ENCODE data around the gene MIS18BP1.
"Not testable (repeated sequence)": the region's sequence is repeated elsewhere in the genome, so short reads cannot be mapped to it uniquely, and the experiment has no call there.

MIS18BP1 gene

DNA sequence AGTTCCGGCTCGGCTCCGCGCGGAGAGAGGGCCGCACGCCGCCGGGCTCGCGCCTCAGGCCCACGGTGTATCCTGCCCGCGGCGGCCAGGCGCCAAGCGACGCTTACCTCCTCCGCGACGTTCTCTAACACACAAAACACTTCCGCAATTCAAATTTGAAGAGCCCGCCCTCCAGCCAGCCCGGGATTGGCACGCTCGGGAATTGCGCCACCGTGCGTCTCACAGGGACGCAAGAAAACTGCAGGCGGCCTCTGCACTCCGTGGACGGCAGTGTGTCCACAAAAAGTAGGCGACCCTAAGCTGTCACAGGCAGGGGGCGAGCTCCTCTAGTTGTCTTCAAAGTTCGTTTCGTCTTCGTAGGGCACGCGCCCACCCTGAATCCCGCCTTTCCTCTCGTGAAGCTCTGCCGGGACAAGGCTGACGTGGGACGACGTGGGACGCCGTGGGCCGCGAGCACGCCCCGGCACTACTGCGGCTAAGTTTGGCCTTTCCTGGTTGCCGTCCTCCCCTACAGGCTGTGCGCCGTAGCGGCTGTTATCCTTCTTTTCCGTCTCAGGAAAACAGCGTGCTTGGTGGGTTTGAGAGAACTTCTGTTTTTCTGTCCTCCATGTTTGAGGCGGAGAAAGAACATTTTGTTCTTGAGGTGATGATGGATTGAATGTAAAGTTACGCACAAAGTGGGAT is at the start of gene MIS18BP1:
Gene MIS18BP1, minus strand, starts transcription at position 133 of the 684 bp plus-strand sequence. CDS start 5,916 bp downstream, outside the sequence.
- peak; percentile 96 for DNase-seq (ENCODE audit: low read depth)

- DNase-seq (ENCODE audit: low read depth) = no peak
These were observed 45.6 kb upstream of the MIS18BP1 start for GRCh38 chr14:45298423-45299117.

DNA sequence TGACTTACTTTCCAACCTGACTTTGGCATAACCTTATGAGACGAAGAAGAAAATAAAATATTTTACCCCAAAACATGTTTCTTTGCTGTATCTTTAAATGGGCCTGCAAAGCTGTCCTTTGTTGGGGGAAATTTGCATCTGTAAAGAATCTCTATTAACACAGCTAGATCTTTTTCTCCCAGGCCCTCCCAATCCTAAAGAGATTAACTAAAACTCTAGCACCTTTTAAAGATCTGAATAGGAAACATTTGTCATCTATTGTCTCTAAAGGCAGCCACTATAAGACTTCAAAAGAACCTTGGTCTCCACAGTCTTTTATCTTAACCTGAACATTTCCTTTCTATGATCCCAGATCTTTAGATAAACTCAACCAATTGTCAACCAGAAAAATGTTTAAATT is 41.8 kb upstream of the MIS18BP1 start:
- DNase-seq (ENCODE audit: low read depth) = not testable (repeated sequence)

DNA sequence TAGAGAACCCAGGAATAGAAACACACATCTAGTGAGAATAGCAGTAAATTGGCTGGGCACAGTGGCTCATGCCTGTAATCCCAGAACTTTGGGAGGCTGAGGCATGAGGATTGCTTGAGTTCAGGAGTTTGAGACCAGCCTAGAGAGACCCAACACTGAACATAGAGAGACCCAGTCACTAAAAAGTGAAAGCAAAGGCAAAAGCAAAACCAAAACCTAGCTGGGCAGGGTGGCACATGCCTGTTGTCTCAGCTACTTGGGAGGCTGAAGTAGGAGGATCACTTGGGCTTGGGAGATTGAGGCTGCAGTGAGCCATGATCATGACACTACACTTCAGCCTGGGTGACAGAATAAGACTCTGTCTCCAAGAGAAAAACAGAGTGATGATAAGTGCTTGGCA is 37.5 kb upstream of the MIS18BP1 start:
- DNase-seq (ENCODE audit: low read depth) = no peak

DNA sequence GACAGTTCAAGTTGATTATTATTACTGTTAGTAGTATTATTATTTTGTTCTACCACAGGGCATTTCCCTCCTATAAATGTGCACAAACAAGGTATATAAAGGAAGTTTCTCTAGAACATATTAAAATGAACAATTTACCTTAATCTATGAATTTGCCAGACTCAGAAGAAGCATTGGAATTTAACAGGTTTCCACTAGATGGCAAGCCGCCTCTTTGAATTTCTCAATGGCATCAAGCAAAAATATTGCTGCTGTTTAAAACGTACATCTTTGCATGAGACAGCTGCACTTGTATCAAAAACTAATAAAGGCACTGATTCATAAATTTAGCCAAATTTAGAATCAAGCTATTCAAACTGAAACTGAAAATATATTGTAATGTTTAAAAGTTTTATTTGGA is 34.6 kb upstream of the MIS18BP1 start:
- DNase-seq (ENCODE audit: low read depth) = no peak

GRCh38 chr14:45284802-45285201 is 31.8 kb upstream of the MIS18BP1 start:
- DNase-seq (ENCODE audit: low read depth) = no peak

DNA sequence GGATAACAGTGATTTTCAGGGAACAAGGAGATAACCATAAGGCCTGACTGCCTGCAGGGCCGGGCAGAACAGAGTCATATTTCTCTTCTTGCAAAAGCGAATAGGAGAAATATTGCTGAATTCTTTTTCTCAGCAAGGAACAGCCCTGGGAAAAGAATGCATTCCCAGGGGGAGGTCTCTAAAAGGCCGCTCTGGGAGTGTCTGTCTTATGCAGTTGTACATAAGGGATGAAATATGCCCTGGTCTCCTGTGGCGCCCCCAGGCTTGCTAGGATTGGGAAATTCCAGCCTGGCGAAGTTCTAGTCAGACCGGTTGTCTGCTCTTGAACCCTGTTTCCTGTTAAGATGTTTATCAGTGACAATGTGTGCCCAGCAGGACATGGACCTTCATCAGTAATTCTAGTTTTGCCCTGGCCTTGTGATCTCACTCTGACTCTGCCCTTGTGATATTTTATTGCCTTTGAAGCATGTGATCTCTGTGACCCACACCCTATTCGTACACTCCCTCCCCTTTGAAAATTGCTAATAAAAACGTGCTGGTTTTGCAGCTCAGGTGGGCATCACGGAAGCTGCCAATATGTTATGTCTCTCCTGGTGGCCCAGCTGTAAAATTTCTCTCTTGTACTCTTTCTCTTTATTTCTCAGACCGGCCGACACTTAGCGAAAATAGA is 28.9 kb upstream of the MIS18BP1 start:
- not testable (repeated sequence) for DNase-seq (ENCODE audit: low read depth)

DNA sequence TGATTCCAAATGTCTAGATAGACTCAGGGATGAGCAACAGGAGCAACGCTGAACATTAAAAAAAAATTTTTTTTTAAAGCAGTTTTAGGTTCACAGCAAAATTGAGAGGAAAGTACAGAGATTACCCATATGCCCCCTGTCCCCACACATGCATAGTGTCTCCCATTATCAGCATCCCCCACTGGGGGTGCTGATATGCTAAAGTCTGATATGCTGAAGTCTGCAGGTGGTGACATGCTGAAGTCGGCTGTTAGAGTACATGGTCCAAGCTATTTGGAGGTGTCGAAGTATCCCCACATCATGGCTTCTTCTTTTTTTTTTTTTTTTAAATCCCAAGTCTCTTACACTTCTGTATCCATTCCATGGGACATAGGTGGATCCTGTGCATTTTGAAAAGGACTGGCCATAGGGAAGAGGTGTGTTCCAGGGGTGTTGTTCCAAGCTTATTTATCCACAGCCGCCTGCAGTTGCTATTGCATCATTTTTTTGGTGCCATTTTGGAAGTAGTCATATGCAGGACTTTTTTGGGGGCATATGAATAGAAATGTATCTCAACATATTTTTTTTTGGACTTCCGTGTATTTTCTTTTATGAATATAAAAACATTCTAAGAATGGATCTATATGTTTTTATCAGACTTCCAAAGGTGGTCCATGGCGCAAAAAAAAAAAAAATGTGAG is 19.0 kb upstream of the MIS18BP1 start:
- no peak for DNase-seq (ENCODE audit: low read depth)

GRCh38 chr14:45270031-45270430 is 17.0 kb upstream of the MIS18BP1 start:
- DNase-seq (ENCODE audit: low read depth) = no peak

GRCh38 chr14:45267071-45267470 is 14.1 kb upstream of the MIS18BP1 start:
- no peak for DNase-seq (ENCODE audit: low read depth)

DNA sequence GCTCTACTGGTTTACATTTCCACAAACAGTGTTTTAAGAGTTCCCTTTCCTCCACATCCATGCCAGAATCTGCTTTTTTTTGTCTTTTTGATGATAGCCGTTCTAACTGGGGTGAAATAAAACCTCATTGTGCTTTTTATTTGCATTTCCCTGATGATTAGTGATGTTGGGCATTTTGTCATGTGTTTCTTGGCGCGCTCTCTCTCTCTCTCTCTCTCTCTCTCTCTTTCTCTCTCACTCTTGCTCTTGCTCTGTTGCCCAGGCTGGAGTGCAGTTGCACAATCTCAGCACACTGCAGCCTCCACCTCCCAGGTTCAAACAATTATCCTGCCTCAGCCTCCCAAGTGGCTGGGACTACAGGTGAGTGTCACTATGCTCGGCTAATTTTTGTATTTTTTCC is 9.6 kb upstream of the MIS18BP1 start:
- no peak for DNase-seq (ENCODE audit: low read depth)

DNA sequence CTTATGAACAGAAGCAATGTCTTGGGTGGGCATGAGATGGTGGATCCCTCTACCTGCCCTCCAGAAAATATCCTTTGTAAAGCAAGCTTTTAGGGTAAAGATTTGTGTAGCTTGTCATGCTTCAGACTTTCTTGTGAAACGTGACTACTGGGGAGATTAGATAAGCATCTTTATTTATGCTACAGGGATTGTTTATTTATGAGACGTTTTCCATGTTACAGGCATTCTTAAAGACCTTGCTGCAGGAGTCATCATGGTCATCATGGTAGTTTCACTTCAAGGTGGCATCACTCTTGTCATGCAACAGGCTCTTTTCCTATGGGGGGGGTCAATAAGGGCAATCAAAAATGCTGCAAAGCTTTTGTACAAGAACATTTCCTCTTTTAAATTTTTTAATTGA is 8.2 kb upstream of the MIS18BP1 start:
- no peak for DNase-seq (ENCODE audit: low read depth)

DNA sequence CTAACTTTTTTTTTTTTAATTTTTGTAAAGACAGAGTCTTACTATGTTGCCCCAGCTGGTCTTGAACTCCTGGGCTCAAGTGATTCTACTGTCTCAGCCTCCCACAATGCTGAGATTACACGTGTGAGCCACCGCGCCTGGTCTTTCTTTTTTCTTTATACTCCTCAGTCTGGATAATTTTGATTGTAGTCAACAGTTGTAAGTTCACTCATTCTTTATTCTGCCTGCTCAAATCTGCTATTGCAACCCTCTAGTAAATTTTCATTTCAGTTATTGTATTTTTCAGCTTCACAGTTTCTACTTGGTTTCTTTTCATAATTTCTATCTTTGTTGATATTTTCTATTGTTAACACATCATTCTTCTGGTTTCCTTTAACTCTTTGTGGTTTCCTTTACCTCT is 5.8 kb upstream of the MIS18BP1 start:
- DNase-seq (ENCODE audit: low read depth) = no peak

- DNase-seq (ENCODE audit: low read depth) = no peak
These were observed 5.1 kb upstream of the MIS18BP1 start for GRCh38 chr14:45258073-45258472.

GRCh38 chr14:45254771-45255170 is 1.8 kb upstream of the MIS18BP1 start:
- no peak for DNase-seq (ENCODE audit: low read depth)

DNA sequence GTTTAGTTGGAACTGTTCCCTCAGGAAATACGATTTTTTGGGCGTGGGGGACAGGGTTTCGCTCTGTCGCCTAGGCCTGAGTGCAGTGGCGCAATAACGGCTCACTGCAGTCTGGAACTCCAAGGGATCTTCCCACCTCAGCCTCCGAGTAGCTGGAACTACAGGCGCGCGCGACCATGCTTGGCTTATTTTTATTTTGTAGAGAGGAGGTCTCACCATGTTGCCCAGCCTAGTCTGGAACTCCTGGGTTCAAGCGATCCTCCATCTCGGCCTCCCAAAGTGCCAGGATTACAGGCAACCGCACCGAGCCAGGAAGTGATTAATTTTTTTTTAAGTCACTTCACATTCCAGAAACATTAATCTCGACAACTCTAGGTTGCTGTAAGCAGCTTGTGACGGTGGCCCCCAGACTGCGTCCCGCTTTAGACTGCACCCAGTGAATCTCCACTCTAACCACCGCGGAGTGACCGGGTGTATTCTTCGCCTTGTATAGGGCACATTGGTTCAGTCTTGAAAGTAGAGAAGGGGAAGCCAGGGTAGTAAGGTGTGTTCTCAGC is 830 bp upstream of the MIS18BP1 start:
- peak; percentile 57 for DNase-seq (ENCODE audit: low read depth)

GRCh38 chr14:45252366-45253069 is 484 bp downstream of the MIS18BP1 start:
- DNase-seq (ENCODE audit: low read depth) = peak; percentile 27

- peak; percentile 39 for DNase-seq (ENCODE audit: low read depth)
These were observed 1.1 kb downstream of the MIS18BP1 start for GRCh38 chr14:45251912-45252311.

GRCh38 chr14:45249856-45250575 is 3.0 kb downstream of the MIS18BP1 start:
- DNase-seq (ENCODE audit: low read depth) = peak; percentile 100

- DNase-seq (ENCODE audit: low read depth) = no peak
These were observed 5.6 kb downstream of the MIS18BP1 start for GRCh38 chr14:45247427-45247826.

GRCh38 chr14:45246691-45247090 is 6.3 kb downstream of the MIS18BP1 start:
- DNase-seq (ENCODE audit: low read depth) = peak; percentile 34
